Measurements from ENCODE around the gene LDB1.

GRCh38 chr10:102134416-102134815, 14.2 kb upstream of the LDB1 start:
- TF ChIP-seq REST (IDR thresholded peaks at IDR 0.05; ENCODE audit: insufficient read depth in 1 of 2, low read depth in 2 of 2, low read length in 2 of 2): no peak
- TF ChIP-seq POLR2AphosphoS5 (IDR thresholded peaks at IDR 0.05; ENCODE audit: low read depth, low read length): no peak
- no peak for TF ChIP-seq TAF1 (IDR thresholded peaks at IDR 0.05; ENCODE audit: borderline replicate concordance, insufficient read depth, low read length)
